Retinal pigment epithelial cell (primary cell): ENCODE data around the gene METTL21A.

ENCODE experiments used
- DNase-seq: peaks from one replicate; pipeline ENCODE4 v3.0.0-alpha.2; 2010; ENCODE audit warnings: low read depth
- H3K4me3 ChIP-seq: 2 replicates; pipeline ENCODE4 v1.5.1; 2011; ENCODE audit warnings: mild to moderate bottlenecking, low read length, control low read depth, moderate library complexity
- CTCF ChIP-seq: conservative IDR thresholded peaks from 2 replicates; pipeline ENCODE4 v1.5.1; 2011; ENCODE audit warnings: low read depth, low read length, control low read depth, inconsistent platforms

The METTL21A gene

DNA sequence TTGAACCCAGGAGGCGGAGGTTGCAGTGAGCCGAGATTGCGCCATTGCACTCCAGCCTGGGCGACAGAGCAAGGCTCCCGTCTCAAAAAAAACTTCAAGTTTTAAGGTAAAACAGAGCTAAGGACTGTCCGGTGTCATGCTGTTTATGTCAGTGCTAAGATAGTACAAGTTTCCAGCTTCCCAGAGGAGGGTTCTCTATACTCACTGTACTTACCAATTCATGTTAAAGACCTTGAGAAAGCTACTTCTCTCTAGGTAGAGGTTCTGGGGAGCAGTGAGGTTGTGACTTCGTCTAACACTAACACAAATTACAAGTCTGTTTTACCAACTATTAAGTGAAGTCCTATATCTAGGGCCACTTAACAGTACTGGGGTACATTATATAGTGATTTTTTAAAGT, 18.8 kb downstream of the METTL21A start:
- no peak overlapping the region for H3K4me3 ChIP-seq
- DNase-seq = no peak
- no peak for TF ChIP-seq CTCF

DNA sequence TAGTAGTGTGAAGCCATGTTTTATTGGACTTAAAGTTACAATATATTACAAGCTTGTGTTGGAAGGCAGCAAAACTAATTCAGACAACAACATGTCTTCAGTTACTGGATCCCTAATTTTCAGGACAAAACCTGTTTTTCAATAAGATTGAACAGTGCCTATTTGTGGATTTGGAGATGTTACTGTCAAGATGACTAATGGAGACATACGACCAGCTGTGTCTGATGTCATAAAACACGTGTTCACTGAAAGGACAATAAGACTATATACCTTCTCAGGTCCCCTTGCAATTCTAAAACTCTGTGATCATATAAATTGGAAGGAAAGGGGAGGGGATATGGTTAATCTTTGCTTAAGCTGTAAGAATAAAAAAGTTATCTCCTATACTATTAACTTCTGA, 21.7 kb downstream of the METTL21A start:
- DNase-seq = no peak
- no peak for TF ChIP-seq CTCF
- H3K4me3 ChIP-seq = no peak overlapping the region

DNA sequence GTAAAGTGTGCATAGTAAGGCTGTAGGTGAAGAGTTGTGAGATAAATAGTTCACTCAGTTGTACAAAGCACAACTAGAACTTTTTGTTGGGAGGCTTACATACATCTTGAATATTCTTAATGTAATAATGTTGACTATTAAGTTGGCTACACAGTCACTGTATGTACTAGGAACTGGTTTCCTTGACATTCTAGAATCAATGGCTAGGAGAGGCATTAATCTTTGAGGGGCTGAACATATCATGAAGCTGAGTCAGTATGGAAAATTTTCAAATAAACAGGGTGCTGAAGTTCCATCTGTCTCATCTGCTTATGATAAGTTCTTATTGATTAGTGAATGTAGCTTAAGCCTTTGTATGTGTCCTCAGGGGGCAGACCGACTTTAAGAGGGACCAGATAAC, 23.4 kb downstream of the METTL21A start:
- no peak for TF ChIP-seq CTCF
- H3K4me3 ChIP-seq = no peak overlapping the region
- DNase-seq = no peak

- no peak overlapping the region for H3K4me3 ChIP-seq
- no peak for TF ChIP-seq CTCF
- DNase-seq = no peak
Observed at GRCh38 chr2:207600231-207600630, 25.0 kb downstream of the METTL21A start.

GRCh38 chr2:207599636-207600035, 25.6 kb downstream of the METTL21A start:
- no peak for TF ChIP-seq CTCF
- H3K4me3 ChIP-seq = no peak overlapping the region
- no peak for DNase-seq

- DNase-seq = no peak
- no peak for TF ChIP-seq CTCF
- no peak overlapping the region for H3K4me3 ChIP-seq
Observed at GRCh38 chr2:207594731-207595130, 30.5 kb downstream of the METTL21A start.

DNA sequence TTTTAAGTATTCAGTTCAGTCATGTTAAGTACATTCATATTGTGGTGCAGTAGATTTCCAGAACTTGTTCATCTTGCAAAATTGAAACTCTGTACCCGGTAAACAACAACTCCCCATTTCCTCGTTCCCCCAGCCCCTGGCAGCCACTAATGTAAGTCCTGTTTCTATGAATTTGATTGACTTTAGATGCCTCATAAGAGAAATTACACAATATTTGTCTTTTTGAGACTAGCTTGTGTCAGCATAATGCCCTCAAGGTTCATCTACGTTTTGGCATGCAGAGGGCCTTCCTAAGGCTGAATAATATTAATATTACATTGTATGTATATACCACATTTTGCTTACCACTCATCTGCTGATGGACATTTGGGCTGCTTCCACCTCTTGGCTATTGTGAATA, 30.9 kb downstream of the METTL21A start:
- TF ChIP-seq CTCF = no peak
- no peak for DNase-seq
- no peak overlapping the region for H3K4me3 ChIP-seq
